PC-3 (cell line): Measurements from ENCODE around the gene GRIA2. TPM values are rescaled to one million over a fixed set of nuclear protein-coding genes. Genes with fewer than 3 reads are reported as not detected.

ENCODE experiments used
- ATAC-seq: fragments of 200-7000 bp; cut with Tn5 transposase; 2 replicates; pipeline ENCODE4 v1.9.1; 2020; ENCODE audit warnings: mild to moderate bottlenecking, moderate library complexity
- BruUV-seq: library from RNA; stranded (reverse); fragments of 400-500 nt; replicated peaks from 2 replicates; lab custom pipeline; 2021; lab: Mats Ljungman, UMichigan
- CTCF ChIA-PET: fragments of 300-600 bp; sonication (Branson Sonifier 250); formaldehyde crosslinking; loops from one replicate; lab custom pipeline; 2022; ENCODE audit warnings: antibody characterized with exemption; lab: Charles Lee
- POLR2A ChIA-PET: fragments of 300-600 bp; sonication (Branson Sonifier 250); formaldehyde crosslinking; loops from one replicate; lab custom pipeline; 2022; ENCODE audit warnings: antibody characterized with exemption; ENCODE audit not compliant: unreplicated experiment; lab: Charles Lee
- DNase-seq: peaks from one replicate; pipeline ENCODE4 v3.0.0-alpha.2; 2015
- H2AFZ ChIP-seq: fragments of 300-600 bp; sonication (generic); 2 replicates; pipeline ENCODE4 v1.6.0; 2016; ENCODE audit warnings: antibody characterized with exemption, low read length
- H3F3A ChIP-seq: fragments of 300-600 bp; sonication (generic); one replicate; pipeline ENCODE4 v1.6.0; 2017; ENCODE audit warnings: antibody characterized with exemption, low read length, control low read depth, mild to moderate bottlenecking; ENCODE audit not compliant: unreplicated experiment
- H3K27ac ChIP-seq: fragments of 300-600 bp; sonication (generic); 2 replicates; pipeline ENCODE4 v1.5.1; 2016; ENCODE audit warnings: mild to moderate bottlenecking, low read length
- H3K27me3 ChIP-seq: fragments of 300-600 bp; sonication (generic); 2 replicates; pipeline ENCODE4 v1.6.1; 2016; ENCODE audit warnings: low read length, mixed read lengths
- H3K36me3 ChIP-seq: fragments of 300-600 bp; sonication (generic); 2 replicates; pipeline ENCODE4 v1.6.1; 2016; ENCODE audit warnings: low read depth, mixed run types, low read length, mixed read lengths
- H3K4me1 ChIP-seq: fragments of 300-600 bp; sonication (generic); 2 replicates; pipeline ENCODE4 v1.5.1; 2016; ENCODE audit warnings: low read length; ENCODE audit not compliant: insufficient read depth
- H3K4me2 ChIP-seq: fragments of 300-600 bp; sonication (generic); 2 replicates; pipeline ENCODE4 v1.6.0; 2016; ENCODE audit warnings: low read length
- H3K4me3 ChIP-seq: fragments of 300-600 bp; sonication (generic); 2 replicates; pipeline ENCODE4 v1.5.1; 2016; ENCODE audit warnings: mild to moderate bottlenecking, low read length, mixed read lengths
- H3K79me2 ChIP-seq: fragments of 300-600 bp; sonication (generic); 2 replicates; pipeline ENCODE4 v1.6.1; 2017; ENCODE audit warnings: low read length, mixed read lengths
- H3K9ac ChIP-seq: fragments of 300-600 bp; sonication (generic); 2 replicates; pipeline ENCODE4 v1.6.0; 2016; ENCODE audit warnings: mild to moderate bottlenecking, low read length
- H3K9me2 ChIP-seq: fragments of 300-600 bp; sonication (generic); replicated peaks from 2 replicates; pipeline ENCODE4 v1.6.1; 2016; ENCODE audit warnings: mixed run types, low read length, mixed read lengths
- H3K9me3 ChIP-seq: fragments of 300-600 bp; sonication (generic); 2 replicates; pipeline ENCODE4 v1.6.1; 2016; ENCODE audit warnings: low read length, mixed read lengths
- H4K20me1 ChIP-seq: fragments of 300-600 bp; sonication (generic); 2 replicates; pipeline ENCODE4 v1.6.1; 2016; ENCODE audit warnings: low read length, mixed read lengths
- EZH2 ChIP-seq: fragments of 300-600 bp; sonication (generic); IDR thresholded peaks from one replicate; pipeline ENCODE4 v1.6.1; 2017; ENCODE audit warnings: antibody characterized with exemption, mild to moderate bottlenecking, low read length; ENCODE audit not compliant: unreplicated experiment
- EZH2phosphoT487 ChIP-seq: fragments of 300-600 bp; sonication (generic); IDR thresholded peaks from 2 replicates; pipeline ENCODE4 v1.6.1; 2018; ENCODE audit warnings: mild to moderate bottlenecking, antibody characterized with exemption, low read length, borderline replicate concordance
- intact Hi-C: fragments of 100-400 bp; cut with micrococcal nuclease; formaldehyde crosslinking; loops from 2 replicates; pipeline ENCODE4 v1.9.0; 2023
- total RNA-seq: library from RNA; depleted of rRNA; stranded (reverse); fragments of >200 nt; gene quantifications from 2 replicates; pipeline ENCODE4 v1.2.3, GENCODE V29; 2014
- TF ChIP-seq, protein P1 (sequence below): fragments of 300-600 bp; sonication (generic); conservative IDR thresholded peaks from 2 replicates; pipeline ENCODE4 v1.5.1; 2017; ENCODE audit warnings: antibody characterized with exemption, low read depth, mild to moderate bottlenecking, low read length

The GRIA2 gene
- total RNA-seq, 1 experiment from 2014 or later, result not detected

DNA sequence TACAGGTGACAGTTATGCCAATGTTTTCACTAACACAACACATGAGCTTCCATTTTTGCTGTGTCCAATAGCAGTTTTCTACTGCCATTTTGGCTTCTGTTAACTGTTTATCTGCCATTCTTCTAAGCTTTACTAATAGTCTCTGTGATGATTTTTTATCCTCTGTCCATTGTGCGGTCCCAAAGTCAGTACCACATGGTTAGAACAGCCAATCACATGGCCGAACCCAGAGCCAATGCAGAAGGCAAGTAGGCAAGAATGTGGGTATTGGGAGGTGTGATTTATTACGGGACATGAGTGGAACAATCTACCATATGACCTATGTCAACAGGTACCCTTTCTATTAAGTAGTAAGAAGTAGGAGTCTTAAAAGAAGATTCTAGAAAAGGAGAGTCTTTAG lies 61.5 kb downstream of the GRIA2 start:
- POLR2A ChIA-PET, result no interaction called here
- no peak for ATAC-seq
- no peaks in the 10 kb centered on the region for H3K9me3 ChIP-seq
- no peak overlapping the region for H3K27ac ChIP-seq
- H3K79me2 ChIP-seq, result no peaks in the 10 kb centered on the region
- no peaks in the 10 kb centered on the region for H3K9me2 ChIP-seq
- H3F3A ChIP-seq, result no peaks in the 10 kb centered on the region
- H3K4me3 ChIP-seq, result no peak overlapping the region
- CTCF ChIA-PET, result no interaction called here
- DNase-seq, result no peak
- no peaks in the 10 kb centered on the region for H4K20me1 ChIP-seq
- H3K27me3 ChIP-seq, result no peaks in the 10 kb centered on the region
- intact Hi-C loops, result no loop called here
- no peak overlapping the region for H3K4me2 ChIP-seq
- H3K4me1 ChIP-seq, result peaks cover 7% of the 10 kb centered on the region
- TF ChIP-seq, protein P1, sequence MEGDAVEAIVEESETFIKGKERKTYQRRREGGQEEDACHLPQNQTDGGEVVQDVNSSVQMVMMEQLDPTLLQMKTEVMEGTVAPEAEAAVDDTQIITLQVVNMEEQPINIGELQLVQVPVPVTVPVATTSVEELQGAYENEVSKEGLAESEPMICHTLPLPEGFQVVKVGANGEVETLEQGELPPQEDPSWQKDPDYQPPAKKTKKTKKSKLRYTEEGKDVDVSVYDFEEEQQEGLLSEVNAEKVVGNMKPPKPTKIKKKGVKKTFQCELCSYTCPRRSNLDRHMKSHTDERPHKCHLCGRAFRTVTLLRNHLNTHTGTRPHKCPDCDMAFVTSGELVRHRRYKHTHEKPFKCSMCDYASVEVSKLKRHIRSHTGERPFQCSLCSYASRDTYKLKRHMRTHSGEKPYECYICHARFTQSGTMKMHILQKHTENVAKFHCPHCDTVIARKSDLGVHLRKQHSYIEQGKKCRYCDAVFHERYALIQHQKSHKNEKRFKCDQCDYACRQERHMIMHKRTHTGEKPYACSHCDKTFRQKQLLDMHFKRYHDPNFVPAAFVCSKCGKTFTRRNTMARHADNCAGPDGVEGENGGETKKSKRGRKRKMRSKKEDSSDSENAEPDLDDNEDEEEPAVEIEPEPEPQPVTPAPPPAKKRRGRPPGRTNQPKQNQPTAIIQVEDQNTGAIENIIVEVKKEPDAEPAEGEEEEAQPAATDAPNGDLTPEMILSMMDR, result no peak
- TF ChIP-seq EZH2, result no peak
- no peak for TF ChIP-seq EZH2phosphoT487
- no peaks in the 10 kb centered on the region for H3K36me3 ChIP-seq
- no peak overlapping the region for H2AFZ ChIP-seq
- no TSS peak for BruUV-seq
- no peak overlapping the region for H3K9ac ChIP-seq

DNA sequence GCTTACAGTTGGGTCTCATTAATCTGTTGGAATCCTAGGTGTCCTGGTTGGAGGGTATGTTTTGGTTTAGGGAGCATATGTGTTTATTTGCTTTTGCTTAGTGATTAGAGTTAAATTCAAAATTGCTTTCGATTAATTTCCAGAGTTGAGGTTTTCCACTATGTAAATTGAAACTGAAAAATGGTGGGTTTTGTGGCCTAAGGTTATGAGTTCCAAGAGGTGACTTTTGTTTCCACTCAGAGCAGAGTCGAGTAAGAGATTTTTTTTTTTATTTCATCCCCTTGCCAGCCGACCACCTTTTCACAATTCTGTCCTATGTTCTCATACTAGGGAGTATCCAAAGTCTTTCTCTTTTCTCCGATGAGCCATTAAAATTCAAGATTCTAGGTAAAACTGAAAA lies 66.9 kb downstream of the GRIA2 start:
- Histone ChIP-seq H3K9ac (no peak overlapping the region), H3K79me2 (no peaks in the 10 kb centered on the region), H3K36me3 (no peaks in the 10 kb centered on the region), H3K27me3 (no peaks in the 10 kb centered on the region), H3F3A (no peaks in the 10 kb centered on the region), H3K4me3 (no peak overlapping the region), H4K20me1 (no peaks in the 10 kb centered on the region), H3K4me2 (no peak overlapping the region), H3K27ac (no peak overlapping the region), H3K4me1 (no peaks in the 10 kb centered on the region), H3K9me3 (no peaks in the 10 kb centered on the region), H2AFZ (no peak overlapping the region), H3K9me2 (no peaks in the 10 kb centered on the region)
- ATAC-seq (no peak), DNase-seq (no peak)
- no TSS peak for BruUV-seq
- TF ChIP-seq EZH2, result no peak
- TF ChIP-seq, protein P1, result no peak
- TF ChIP-seq EZH2phosphoT487, result no peak
- ChIA-PET POLR2A (no interaction called here), CTCF (no interaction called here)
- intact Hi-C loops, result no loop called here

DNA sequence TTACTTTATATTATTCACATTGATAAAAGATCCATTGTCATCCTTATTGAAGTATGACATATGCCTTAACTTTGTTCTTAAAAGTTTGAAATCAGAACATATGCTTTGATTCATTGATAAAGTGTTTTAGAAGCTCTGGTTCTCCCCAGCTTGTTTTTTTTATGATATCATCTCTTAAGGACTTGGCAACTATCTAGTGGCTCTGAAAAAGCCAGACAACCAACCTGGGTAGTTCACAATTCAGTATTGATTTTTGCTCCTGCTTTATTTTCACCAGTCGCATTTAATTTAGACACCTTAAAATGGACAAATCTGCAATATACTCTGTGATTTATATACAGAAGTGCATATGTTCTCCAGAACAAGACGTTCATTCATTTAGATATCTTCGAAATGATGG lies 70.1 kb downstream of the GRIA2 start:
- no peak overlapping the region for H2AFZ ChIP-seq

More for the DNA sequence above, 70.1 kb downstream of the GRIA2 start:
- no peak overlapping the region for H3K4me3 ChIP-seq
- H3K4me1 ChIP-seq, result no peaks in the 10 kb centered on the region
- H3F3A ChIP-seq, result no peaks in the 10 kb centered on the region
- no peak for ATAC-seq
- TF ChIP-seq, protein P1, result no peak
- no peaks in the 10 kb centered on the region for H3K9me3 ChIP-seq
- H3K9me2 ChIP-seq, result no peaks in the 10 kb centered on the region
- no peak overlapping the region for H3K27ac ChIP-seq
- H3K36me3 ChIP-seq, result no peaks in the 10 kb centered on the region
- no peaks in the 10 kb centered on the region for H3K79me2 ChIP-seq
- BruUV-seq, result no TSS peak
- no peaks in the 10 kb centered on the region for H4K20me1 ChIP-seq
- H3K9ac ChIP-seq, result no peak overlapping the region
- no peak for DNase-seq
- POLR2A ChIA-PET, result no interaction called here
- H3K27me3 ChIP-seq, result no peaks in the 10 kb centered on the region
- intact Hi-C loops, result loop anchor here (5.0 kb wide), 1 partner anchor 63 kb away; no protein-coding TSS in a partner anchor
- H3K4me2 ChIP-seq, result no peak overlapping the region
- CTCF ChIA-PET, result no interaction called here
